Loucy (cell line): ENCODE results near the gene COL17A1.

ENCODE experiments used
- EZH2phosphoT487 ChIP-seq: fragments of 200-600 bp; IDR thresholded peaks from 2 replicates; pipeline ENCODE4 v1.6.1; 2018; ENCODE audit warnings: antibody characterized with exemption, mild to moderate bottlenecking, moderate library complexity, borderline replicate concordance
- TF ChIP-seq, protein P1 (sequence below): fragments of 200-600 bp; sonication (generic); conservative IDR thresholded peaks from 2 replicates; pipeline ENCODE4 v1.5.1; 2014; ENCODE audit warnings: mild to moderate bottlenecking, antibody characterized with exemption, low read length

DNA sequence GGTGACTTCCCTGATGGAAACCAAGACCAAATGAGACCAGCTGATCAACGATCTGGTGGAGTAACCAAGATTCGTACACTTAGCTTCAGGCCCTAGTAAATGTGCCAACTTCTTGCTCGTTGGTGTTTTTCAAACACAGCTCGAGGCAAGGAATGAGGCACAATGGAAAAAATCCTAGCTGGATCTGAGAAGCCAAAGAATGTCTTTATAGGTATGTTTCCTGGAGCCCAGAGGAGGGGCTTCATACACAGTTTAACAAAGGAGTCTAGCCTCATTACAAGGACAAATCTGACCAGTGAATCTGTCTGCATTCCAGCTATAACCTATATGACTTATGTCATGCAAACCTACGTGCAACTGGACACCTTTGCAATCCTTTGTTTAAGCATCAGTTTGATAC lies 3.7 kb downstream of the COL17A1 start:
- TF ChIP-seq, protein P1, sequence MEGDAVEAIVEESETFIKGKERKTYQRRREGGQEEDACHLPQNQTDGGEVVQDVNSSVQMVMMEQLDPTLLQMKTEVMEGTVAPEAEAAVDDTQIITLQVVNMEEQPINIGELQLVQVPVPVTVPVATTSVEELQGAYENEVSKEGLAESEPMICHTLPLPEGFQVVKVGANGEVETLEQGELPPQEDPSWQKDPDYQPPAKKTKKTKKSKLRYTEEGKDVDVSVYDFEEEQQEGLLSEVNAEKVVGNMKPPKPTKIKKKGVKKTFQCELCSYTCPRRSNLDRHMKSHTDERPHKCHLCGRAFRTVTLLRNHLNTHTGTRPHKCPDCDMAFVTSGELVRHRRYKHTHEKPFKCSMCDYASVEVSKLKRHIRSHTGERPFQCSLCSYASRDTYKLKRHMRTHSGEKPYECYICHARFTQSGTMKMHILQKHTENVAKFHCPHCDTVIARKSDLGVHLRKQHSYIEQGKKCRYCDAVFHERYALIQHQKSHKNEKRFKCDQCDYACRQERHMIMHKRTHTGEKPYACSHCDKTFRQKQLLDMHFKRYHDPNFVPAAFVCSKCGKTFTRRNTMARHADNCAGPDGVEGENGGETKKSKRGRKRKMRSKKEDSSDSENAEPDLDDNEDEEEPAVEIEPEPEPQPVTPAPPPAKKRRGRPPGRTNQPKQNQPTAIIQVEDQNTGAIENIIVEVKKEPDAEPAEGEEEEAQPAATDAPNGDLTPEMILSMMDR = no peak
- no peak for TF ChIP-seq EZH2phosphoT487
